Activated CD8-positive, alpha-beta memory T cell treated with anti-CD3 and anti-CD28 coated beads, Interleukin-2, amount 50 U/mL, for 4 hours (primary cell): ENCODE results near the gene PHLDB2.

Experiments used
- DNase-seq: peaks from one replicate; pipeline ENCODE4 v3.0.0-alpha.2; 2020

PHLDB2 gene

DNA sequence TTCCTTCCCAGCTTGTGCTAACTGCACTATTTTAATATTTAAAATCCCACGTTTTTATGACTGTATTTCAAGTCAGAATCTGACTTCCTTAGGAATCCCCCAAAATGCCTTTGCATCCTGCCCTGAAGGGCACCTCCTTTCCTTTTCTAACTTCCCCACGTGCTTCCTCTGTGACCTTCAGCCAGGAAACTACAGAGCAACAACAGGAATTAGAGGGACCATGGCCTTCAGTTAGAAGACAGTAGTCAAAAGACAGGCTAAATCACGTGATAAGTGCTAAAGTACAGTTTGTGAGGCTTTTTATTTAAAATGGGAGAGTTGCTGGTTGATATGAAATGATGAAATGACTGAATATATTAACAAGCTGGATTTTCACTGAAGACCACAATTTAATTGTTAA is 108.0 kb downstream of the PHLDB2 start:
- DNase-seq = no peak

DNA sequence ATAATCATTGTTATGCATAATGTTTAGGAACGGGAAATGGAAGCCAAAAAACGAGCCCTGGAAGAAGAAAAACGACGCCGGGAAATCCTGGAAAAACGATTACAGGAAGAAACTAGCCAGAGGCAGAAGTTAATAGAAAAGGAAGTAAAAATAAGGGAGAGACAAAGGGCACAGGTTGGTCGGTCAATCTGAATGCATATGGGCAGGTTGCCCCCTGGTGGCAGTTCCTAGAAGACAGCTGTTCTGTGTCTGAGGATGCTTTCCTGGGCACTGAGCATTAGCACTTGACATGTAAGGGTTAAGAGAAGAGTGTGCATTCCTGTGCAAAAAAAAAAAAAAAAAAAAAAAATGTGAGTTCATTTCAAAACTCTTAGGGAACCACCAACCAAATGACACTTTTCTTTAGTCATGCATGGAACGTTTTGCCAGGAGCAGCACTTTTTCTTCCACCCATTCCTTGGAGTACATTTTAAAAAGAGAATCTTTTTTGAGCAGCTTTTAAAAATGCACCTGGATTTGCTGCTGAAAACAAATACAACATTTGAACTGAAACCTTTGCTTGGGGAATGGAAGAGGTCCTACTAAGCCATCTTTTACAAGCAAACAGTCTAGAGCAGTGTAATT is 108.7 kb downstream of the PHLDB2 start:
- DNase-seq = peak; percentile 85

DNA sequence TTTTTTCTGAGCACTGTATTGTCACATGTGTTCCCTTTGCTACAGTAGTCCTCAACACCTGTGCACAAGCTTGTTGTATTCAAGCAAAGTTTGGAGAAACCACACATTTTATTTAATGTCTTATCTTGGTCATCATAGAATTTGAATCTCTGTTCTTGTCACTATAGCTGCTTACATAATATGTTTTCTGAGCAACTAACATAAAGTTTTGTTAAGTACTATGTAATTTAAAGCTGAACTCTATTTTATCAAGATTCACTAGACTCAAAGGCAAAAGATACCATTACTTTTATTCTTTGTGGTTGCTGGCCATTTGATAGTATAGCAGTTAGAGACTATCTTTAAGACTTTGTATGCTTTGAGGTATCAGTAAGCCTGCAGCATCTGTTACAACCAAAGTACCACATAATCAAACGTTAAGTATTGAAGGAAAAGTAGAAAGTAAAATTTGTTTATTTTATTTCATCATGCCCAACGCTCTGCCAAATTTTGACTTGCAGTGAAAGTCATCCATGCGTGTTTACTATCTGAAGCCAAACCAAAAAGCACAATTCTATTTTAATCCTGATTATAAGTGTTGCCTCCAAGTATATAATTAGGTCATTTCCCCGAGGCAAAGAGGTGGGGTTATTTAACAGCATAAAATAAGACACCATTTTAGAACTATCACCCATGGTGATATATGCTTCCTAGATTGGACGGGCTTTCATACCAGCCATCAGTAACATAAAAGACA is 109.4 kb downstream of the PHLDB2 start:
- DNase-seq = no peak

DNA sequence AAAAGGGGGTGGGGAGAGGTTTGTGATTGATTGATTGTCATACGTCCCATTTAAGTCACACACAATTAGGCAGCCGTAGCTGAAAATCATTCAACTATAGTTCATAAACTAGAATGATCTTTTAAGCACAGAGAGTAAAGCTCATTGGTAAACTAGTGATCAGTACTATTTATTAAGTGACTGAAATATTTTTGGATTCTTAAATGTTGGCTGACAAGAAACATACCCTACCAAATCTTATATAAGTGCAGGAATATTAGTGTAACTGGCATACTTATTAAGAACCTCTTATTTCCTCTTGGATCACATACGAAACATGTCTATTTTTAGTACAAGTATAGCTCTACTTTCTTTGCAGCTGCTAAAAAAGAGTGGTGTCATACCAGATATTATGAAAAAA is 111.3 kb downstream of the PHLDB2 start:
- DNase-seq = no peak

DNA sequence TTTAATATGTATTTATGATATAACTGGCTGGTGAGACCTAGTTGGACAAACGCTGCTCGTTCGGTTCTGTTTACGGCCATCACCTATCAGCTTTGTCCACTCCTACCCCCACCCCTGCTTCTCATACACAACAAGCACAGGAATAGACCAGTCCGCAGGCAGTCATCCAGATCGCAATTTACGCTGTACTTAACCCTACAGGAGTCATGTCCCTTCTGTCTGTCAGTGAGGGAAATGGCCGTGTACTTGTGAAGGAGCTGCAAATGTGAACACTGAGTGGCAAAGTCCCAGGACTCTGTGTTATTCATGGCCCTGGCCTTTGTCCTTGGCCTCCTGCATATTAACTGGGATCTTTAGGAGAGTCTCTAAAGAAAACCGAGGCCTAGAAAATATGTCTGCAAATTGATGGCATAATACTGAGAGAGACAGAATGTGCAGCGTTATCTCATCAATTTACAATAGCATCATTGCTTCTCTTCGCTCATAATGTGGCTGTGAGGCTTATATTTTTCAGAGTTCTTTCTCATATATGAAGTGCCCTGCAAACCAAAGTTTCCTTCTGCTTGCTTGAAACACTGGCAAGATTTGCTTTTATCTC is 112.6 kb downstream of the PHLDB2 start:
- no peak for DNase-seq

DNA sequence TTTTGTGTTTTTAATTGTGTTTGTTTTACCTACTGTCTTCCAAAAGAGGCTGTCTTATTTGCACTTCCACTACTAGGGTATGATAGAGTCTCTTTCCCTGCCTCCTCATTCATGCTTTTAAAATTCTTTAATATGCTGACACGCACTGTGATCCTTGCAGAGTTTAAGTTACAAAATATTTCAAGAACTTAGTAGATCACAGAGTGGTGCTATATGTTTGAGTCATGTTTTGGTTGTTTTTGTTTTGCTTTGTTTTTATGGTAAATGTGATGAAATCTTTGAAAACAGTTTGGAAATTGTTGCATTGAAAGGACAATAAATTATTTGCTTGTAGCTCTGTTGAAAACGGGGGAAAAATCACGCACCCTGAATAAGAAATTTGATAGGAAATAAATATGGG is 113.8 kb downstream of the PHLDB2 start:
- DNase-seq = no peak

DNA sequence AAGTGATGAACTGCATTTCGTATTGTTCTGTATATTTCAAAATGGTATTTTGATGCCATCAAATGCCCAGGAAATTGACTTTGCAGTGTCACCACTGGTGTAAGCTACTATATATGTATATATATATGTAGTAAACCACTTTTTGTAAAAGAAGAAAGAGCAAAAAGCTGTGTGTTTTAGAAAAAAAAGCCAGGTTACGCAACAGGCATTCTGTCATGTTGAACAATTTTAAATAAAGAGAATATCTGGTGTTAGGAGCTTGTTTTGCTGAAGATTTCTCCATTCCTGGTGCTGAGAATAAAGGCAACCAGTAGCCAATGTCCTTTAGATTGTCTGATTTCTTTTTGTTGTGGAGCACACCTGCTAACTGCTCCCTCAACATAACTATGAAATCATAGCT is 116.1 kb downstream of the PHLDB2 start:
- DNase-seq = no peak

DNA sequence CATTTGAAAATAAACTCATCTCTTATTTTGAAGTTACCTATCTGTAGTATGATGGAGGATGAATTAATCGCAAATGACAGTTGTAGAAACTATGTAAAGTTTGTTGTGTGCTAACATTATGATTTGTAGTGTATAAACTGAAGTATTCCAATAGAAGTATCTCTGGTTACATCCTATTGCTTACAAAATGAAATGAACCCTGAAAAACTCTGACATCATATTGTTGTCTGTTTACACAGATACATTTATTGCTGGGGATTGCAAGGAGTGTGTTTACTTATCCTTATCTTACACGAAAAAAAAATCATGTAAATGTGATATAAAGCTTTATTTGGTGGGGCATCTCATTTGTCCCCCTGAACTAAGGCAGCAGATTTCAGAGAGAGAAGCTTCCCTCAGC is 117.2 kb downstream of the PHLDB2 start:
- no peak for DNase-seq

DNA sequence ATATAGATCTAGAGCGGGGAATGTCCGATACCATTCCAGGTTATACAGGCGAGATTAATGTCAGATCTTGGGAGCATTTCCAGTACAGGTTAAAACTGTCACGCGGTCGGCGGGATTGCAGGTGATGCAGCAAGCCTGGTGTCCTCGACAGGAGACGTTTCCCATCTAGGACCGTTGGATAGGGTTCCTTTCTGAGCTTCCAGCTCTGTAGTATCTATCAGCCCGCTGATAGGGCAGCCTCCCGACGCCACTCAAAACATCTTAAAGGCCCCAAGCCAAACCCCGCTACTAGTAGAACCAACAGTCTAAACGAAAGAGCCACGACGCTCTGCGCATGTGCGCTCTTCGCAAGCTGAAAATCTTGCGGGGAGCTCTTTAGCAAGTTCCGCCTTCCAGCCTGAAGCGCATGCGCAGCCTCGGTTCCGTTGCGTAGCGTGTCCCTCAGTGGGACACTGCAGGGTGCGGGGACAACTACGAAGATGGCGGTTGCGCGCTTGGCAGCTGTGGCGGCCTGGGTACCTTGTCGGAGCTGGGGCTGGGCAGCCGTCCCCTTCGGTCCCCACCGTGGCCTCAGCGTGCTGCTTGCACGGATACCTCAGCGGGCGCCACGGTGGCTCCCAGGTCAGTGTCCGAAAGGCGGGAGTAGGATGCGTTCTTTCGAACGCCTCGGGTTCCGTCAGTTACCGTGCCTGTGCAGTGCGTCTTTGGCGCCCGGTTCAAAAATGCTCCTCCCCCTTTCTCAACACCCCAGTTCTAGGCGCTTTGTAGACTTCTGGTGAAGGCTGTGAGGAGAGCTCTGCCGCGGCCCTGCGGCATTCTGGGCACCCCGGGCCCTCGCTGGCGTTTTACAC is 119.7 kb downstream of the PHLDB2 start, which contains the start of gene ABHD10:
ABHD10 (plus strand) TSS at position 444 of the 851 bp plus-strand sequence; CDS start at position 480, 36 bp downstream.
- DNase-seq = peak; percentile 96

DNA sequence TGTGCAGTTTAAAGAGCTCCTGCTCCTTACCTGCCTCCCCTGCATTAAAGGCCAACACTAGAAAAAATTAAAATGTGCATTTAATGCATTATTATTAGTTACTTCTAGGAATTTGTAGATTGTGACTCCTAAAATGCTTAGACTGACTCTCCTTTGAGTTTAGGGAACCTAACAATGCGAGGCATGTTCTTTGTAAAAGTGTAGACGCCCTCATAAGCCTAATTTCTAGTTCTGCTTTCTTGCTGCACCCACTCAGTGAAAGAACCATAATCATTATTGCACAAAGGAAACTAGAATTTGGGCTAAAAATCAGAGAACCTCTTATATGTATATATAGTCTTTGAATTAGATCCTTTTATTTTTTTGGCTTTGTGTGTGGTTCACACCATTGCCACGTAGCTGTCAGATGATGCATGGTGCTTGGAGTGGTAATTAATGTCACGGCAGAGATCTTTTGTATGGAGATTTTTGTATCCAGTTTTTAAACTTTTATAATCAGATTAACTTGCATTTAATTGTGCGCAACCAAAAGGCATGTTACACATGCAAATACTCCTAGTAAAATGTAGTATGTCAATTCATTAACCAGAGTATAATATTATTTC is 120.5 kb downstream of the PHLDB2 start:
- no peak for DNase-seq

DNA sequence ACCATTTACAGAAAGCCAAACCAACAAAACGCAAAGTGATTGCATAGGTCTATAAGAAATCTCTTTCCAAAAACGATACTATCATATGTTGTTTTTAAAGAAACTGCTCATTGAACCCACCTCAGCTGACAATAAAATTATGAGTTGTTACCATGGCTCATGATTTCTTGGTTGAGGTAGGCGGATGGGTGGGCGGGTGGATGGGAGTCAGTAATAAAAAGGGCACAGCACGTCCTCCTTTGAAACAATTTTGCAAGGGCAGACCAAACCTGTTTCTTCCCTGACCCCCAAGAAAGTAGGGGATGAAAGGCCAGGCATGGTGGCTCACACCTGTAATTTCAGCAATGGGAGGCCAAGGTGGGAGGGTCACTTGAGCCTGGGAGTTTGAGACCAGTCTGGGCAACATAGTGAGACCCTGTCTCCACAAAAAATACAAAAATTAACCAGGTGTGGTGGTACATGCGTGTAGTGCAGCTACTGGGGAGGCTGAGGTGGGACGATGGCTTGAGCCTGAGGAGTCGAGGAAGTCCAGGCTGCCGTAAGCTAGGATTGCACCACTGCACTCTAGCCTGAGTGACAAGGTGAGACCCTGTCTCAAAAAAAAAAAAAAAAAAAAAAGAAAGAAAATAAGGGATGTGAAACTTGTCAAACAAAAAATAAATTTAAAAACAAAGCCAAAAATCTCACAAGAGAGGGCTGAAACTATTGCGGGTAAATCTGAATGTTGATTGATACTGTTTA is 121.8 kb downstream of the PHLDB2 start:
- DNase-seq = peak; percentile 55

DNA sequence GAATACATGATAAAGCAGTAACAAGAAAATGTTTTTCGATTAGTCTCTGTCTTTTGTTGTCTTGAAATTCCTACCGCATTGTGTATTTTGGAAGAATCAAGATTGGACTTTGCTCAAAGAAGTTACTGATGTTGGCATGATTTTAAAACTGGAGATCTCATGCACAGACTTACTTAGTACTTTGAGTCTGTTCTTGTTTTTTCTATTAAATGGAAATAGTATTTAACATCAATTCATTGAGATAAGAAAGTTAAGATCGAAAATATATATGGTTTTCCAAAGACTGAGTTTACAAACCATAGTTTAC is 122.3 kb downstream of the PHLDB2 start:
- DNase-seq = no peak

DNA sequence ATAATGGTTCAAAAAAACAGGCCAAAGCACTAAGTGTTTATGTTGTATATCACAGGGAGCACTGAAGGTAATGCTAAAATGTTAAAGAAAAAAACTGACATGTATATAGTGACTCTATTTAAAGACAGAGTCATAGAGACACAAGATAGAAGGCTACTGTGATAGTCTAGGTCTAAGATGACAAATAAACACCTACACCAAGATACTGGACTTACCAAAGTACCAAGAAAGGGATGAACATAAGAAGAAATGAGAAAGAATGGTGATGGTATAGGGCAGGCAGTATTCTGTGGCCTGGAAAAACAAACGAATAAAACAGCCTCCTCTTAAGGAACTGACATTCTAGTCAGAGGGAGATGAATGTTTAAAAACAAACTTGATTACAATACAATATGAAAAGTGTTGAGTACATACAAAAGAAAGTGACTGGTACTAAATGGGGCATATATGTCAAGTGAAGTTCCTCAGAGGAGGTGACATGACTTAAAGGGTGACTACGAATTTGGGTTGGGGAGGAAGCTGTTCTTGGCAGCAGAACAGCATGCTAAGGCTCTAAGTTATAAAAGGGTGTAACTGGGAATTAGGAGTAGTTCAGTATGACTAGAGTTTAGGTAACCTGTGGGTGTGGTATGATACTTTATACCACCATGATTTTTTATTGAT is 125.7 kb downstream of the PHLDB2 start:
- no peak for DNase-seq

DNA sequence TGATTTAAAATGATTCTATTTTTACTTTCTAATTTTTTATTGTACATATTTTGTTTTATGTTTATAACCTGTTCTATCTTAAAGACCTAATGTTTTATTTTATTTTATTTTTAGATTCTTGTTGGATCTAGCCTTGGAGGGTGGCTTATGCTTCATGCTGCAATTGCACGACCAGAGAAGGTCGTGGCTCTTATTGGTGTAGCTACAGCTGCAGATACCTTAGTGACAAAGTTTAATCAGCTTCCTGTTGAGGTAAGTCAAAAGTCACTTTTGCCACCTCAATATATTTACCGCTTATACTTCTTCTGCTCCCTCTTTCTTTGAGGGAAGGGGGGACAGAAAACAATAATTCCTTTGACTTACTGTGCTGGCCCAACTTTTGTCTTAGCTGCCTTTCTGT is 127.7 kb downstream of the PHLDB2 start:
- DNase-seq = no peak

DNA sequence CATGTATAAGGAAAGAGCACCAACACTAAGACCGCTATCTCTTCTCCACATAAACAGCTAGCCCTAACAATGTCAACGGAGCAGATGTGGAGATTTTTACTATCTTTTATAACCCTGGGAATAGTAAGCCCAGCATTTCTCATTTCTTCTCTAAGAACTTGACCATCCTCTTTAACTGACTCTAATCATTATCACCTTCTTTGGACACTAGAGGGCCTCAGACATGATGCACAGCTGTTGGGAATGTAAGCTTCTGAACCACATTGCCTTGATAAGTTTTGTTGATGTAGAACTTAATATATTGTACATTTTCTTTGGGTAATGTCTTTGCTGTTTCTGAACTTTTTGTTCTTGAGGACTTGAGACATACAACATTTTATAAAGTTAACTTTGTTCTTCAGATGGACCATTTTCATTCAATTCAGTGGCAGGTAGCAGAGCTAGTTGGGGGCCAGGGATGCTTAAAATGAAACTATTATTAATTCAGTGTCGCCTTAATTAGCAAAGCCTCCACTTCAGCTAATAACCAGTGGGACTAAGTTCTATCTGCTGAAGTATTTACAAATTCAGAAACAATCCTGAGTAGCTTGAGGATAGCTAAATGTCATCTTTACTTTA is 130.1 kb downstream of the PHLDB2 start:
- DNase-seq = no peak

DNA sequence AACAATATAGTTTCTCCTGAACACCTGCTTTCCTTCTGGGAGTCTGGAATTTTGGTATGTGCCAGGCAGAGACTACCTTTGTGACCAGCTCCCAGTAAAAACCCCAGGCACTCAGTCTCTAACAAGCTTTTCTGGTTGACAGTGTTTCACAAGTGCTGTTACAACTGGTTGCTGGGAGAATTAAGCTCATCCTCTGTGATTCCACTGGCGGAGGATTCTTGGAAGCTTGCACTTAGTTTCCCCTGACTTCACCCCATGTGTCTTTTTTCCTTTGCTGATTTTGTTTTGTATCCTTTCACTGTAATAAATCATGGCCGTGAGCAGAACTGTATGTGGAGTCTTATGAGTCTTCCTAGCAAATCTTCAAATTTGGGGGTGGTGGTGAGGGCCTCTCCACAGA is 134.0 kb downstream of the PHLDB2 start:
- DNase-seq = no peak

DNA sequence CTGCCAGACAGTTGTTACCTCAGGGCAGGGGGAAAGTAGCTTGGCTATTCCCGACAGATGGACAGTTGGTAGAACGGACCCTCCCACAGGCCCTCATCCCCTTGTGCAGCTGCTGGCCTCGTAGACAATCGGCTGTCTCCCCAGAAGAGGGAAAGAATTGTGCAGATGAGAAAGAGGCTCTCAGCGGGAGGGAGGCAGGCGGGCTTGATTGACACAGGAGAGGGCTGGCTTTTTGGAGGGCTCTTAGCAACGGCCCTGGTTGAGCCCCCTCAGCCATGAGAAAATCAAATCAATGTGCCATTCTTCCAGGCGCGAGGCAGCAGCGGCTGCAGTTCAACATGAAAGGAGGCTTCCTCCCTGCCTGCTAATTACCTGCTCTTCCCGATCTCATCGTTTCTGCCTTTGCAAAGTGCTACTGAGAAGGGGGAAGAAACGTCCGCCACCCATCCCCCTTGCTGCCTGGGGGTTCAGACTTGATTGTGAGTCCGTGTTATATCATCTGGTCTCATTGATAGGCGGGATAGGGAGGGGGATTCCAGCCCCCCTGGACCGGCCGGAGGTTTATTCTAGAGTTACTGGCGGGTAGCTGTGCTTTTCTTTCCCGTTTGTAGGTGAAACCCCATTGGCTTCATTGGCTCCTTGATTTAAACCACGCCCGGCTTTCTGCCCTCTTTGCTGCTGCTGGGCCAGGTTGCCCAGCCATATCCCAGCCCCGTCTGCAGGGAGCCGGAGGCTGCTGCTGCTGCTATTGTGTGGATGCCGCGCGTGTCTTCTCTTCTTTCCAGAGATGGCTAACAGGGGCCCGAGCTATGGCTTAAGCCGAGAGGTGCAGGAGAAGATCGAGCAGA is 139.8 kb downstream of the PHLDB2 start, which contains the start of gene TAGLN3:
TAGLN3 (plus strand) TSS at position 287 of the 848 bp plus-strand sequence; CDS start at position 788, 501 bp downstream.
- DNase-seq = no peak

DNA sequence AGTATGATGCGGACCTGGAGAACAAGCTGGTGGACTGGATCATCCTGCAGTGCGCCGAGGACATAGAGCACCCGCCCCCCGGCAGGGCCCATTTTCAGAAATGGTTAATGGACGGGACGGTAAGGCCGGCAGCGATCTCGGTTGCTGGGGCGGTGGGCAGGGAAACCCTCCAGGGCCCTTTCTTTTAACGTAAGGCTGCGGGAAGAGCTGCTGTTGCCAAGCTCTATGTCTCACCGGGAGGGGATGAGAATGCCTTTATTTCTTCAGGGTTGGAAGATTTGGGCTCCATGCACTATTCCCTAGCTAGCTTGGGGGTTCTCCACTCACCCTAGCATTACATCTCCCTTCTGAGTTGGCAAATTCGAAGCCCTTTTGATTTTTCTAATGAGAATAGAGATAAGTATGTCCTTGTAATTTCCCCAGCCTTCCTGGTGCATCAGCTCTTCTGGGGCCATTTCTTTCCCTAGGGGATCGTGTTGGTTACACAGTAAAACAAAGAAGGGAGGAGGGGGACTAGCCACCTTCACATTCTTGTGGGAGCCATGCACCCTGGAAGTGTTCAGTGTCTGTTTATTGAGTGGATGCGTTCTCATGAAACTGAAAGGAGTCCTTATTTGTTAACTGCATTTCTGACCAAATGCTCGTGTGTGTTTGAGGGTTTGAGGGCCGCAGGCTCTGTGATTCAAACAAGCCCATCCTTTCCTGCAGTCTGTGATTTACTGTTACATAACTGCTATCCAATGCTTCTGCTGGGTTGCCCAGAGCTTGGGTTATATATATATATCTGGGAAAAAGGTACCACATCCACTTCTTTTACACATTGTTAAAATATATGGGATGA is 140.6 kb downstream of the PHLDB2 start:
- DNase-seq = no peak

DNA sequence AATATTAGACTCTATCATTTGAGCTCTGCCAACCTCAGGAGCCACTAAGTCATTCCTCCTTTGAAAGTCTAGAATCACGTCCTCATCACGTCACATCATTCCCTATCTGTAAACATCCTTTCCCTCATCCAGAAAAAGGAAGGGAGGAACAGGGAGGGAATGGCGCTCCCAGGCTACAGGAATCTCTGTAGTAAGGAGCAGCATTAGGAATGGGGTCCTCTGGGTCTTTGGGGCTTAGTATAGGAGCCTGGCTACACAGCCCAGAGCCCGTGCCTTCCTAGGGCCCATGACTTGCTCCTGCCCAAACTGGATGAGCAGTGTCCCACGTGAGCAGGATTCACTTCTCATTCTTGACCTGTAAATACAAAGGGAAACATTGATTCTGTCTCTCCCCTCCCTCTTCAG is 141.3 kb downstream of the PHLDB2 start:
- no peak for DNase-seq
